ENCODE measurements around the gene GPHA2. TPM values are rescaled to one million over a fixed set of nuclear protein-coding genes. Genes with fewer than 3 reads are reported as not detected.

GPHA2 gene
- total and polyA plus RNA-seq, 12 donors, result 0.67 TPM; not detected in 11

GRCh38 chr11:64918017-64918416 lies 17.7 kb downstream of the GPHA2 start:
- Histone ChIP-seq H3K9me3 (replicated peaks in 1 of 3) (no peaks in the 10 kb centered on the region), H3K36me3 (replicated peaks in 1 of 2) (peaks cover 0 to 12% of the 10 kb centered on the region in 2 donors), H3K27me3 (no peaks in the 10 kb centered on the region), H3K4me1 (replicated peaks in 1 of 2) (peaks cover 3 to 26% of the 10 kb centered on the region in 2 donors), H3K4me3 (peak overlapping the region in 3 of 4 donors; percentile 34 to 60 (median 40)), H3K27ac (peak overlapping the region in 3 of 5 donors; percentile 48 to 70 (median 67))
- no peak for DNase-seq
- intact Hi-C loops (cut with DNase I), result no loop called here
- WGBS, 4 donors, result 22 to 34% (median 28%) methylated on average over 4 of the region's 4 CpGs
- TF ChIP-seq, protein P1, sequence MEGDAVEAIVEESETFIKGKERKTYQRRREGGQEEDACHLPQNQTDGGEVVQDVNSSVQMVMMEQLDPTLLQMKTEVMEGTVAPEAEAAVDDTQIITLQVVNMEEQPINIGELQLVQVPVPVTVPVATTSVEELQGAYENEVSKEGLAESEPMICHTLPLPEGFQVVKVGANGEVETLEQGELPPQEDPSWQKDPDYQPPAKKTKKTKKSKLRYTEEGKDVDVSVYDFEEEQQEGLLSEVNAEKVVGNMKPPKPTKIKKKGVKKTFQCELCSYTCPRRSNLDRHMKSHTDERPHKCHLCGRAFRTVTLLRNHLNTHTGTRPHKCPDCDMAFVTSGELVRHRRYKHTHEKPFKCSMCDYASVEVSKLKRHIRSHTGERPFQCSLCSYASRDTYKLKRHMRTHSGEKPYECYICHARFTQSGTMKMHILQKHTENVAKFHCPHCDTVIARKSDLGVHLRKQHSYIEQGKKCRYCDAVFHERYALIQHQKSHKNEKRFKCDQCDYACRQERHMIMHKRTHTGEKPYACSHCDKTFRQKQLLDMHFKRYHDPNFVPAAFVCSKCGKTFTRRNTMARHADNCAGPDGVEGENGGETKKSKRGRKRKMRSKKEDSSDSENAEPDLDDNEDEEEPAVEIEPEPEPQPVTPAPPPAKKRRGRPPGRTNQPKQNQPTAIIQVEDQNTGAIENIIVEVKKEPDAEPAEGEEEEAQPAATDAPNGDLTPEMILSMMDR (IDR thresholded peaks at IDR 0.05), result no peak
- TF ChIP-seq POLR2A (IDR thresholded peaks at IDR 0.05), result no peak

DNA sequence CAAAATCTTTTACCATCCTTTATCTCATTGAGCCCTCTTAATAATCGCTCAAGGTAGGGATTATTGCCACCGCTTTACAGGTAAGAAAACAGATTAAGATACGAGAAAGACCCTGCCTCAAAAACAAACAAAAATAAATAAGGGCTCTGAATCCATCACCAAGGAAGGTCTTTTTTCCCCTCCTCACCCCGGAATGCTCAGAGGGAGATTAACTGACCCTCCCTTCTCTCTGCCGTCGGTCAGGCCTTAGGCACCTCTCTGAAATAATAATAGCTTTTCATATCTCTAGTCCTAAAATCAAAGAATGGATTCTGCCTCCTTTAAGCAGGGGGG lies 18.1 kb downstream of the GPHA2 start:
- Histone ChIP-seq H3K9me3 (replicated peaks in 1 of 3) (no peaks in the 10 kb centered on the region), H3K4me1 (replicated peaks in 1 of 2) (peaks cover 3 to 26% of the 10 kb centered on the region in 2 donors), H3K36me3 (replicated peaks in 1 of 2) (peaks cover 0 to 16% of the 10 kb centered on the region in 2 donors), H3K4me3 (peak overlapping the region in 3 of 4 donors; percentile 34 to 60 (median 40)), H3K27me3 (no peaks in the 10 kb centered on the region), H3K27ac (peak overlapping the region in 4 of 5 donors; percentile 48 to 70 (median 68))
- intact Hi-C loops (cut with DNase I), result no loop called here
- TF ChIP-seq, protein P1 (IDR thresholded peaks at IDR 0.05), result no peak
- TF ChIP-seq POLR2A (IDR thresholded peaks at IDR 0.05), result peak in 1 of 2 donors; percentile 41
- 7 to 9% (median 9%) methylated on average over 6 of the region's 6 CpGs for WGBS, 4 donors
- no peak for DNase-seq

DNA sequence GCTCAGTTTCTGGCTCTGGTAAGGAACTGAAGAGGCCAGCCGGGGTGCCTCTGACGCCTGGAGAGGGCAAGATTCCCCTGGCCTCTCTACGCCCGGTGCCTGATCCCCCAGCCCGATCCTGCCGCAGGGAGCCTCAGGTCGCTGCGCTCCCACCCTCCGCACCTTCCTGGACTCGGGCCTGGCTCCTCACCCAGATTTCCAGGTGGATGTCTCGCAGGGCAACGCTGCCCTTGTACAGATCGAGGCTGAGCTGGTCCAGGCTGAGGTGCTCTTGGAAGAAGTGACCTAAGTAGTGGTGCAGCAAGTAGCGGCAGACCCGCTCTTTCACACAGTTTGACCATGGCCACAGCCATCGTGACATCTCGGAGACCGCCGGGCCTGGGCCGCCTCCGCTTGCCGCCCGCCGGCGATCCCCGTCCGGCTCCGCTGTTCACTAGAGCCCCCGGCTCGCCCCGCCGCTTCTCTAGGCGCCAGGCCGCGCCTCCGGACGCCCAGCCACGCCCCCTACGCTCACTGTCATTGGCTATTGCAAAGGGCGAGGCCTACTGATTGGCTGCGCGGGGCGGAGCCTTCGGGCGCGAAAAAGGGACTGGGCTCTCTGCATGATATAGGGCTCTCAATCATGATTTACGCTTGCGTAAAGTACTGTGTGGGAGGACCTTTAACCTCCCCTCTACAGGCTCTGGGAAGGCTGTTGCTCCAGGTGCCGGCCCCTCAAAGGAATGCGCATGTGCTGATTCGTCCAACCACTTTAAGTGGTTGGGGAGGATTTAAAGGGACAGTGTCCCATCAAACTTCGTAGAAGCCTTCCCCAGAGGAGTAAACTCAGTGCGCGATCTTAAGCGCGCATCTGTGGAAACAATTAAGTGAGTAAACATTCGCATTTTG lies 18.7 kb downstream of the GPHA2 start, which contains the start of gene ATG2A:
ATG2A (minus strand) TSS at position 435 of the 888 bp plus-strand sequence; CDS start at position 361, 74 bp downstream.
- TF ChIP-seq, protein P1 (IDR thresholded peaks at IDR 0.05), result peak in 1 of 6 experiments; percentile 7
- peak; percentile 85 to 90 for TF ChIP-seq POLR2A (IDR thresholded peaks at IDR 0.05)
- no peaks in the 10 kb centered on the region for H3K27me3 ChIP-seq
- peak within 1 kb of the TSS in 4 of 5 donors; percentile 48 to 84 (median 70) for H3K27ac ChIP-seq
- intact Hi-C loops (cut with DNase I), result no loop called here
- H3K4me3 ChIP-seq, result peak within 1 kb of the TSS; percentile 7 to 84 (median 70)
- H3K36me3 ChIP-seq (replicated peaks in 1 of 2), result peaks cover 0 to 22% of the 10 kb centered on the region in 2 donors
- 0 to 1% (median 0%) methylated on average over 14 to 57 of the region's 57 CpGs for WGBS, 4 donors
- H3K4me1 ChIP-seq (replicated peaks in 1 of 2), result peaks cover 3 to 26% of the 10 kb centered on the region in 2 donors
- no peaks in the 10 kb centered on the region for H3K9me3 ChIP-seq (replicated peaks in 1 of 3)
- peak; percentile 99 to 100 (median 99) for DNase-seq

GRCh38 chr11:64916040-64916774 lies 19.5 kb downstream of the GPHA2 start:
- H3K27ac ChIP-seq, result peak overlapping the region in 4 of 5 donors; percentile 21 to 84 (median 56)
- WGBS, 4 donors, result 0 to 9% (median 7%) methylated on average over 9 to 23 of the region's 23 CpGs
- peaks cover 0 to 30% of the 10 kb centered on the region in 2 donors for H3K36me3 ChIP-seq (replicated peaks in 1 of 2)
- DNase-seq, result peak; percentile 50 to 75 (median 57)
- intact Hi-C loops (cut with DNase I), result no loop called here
- peak overlapping the region; percentile 7 to 84 (median 70) for H3K4me3 ChIP-seq
- H3K9me3 ChIP-seq (replicated peaks in 1 of 3), result no peaks in the 10 kb centered on the region
- H3K27me3 ChIP-seq, result no peaks in the 10 kb centered on the region
- peaks cover 3 to 26% of the 10 kb centered on the region in 2 donors for H3K4me1 ChIP-seq (replicated peaks in 1 of 2)
- no peak for TF ChIP-seq POLR2A (IDR thresholded peaks at IDR 0.05)
- TF ChIP-seq, protein P1 (IDR thresholded peaks at IDR 0.05), result no peak
